Measurements from ENCODE around the gene MOK.

MOK gene

GRCh38 chr14:102282751-102283465 is 22.1 kb downstream of the MOK start:
- DNase-seq = no peak

- DNase-seq = no peak
Observed at GRCh38 chr14:102280376-102280962, 24.5 kb downstream of the MOK start.

- DNase-seq = no peak
Observed at GRCh38 chr14:102279688-102280348, 25.1 kb downstream of the MOK start.

- DNase-seq = no peak
Observed at GRCh38 chr14:102279282-102279681, 25.7 kb downstream of the MOK start.

GRCh38 chr14:102278631-102278935 is 26.4 kb downstream of the MOK start:
- DNase-seq = no peak

GRCh38 chr14:102277874-102278630 is 26.9 kb downstream of the MOK start:
- DNase-seq = no peak

- no peak for DNase-seq
Observed at GRCh38 chr14:102275866-102276265, 29.1 kb downstream of the MOK start.

- DNase-seq = no peak
Observed at GRCh38 chr14:102272392-102272791, 32.6 kb downstream of the MOK start.

- no peak for DNase-seq
Observed at GRCh38 chr14:102264775-102265174, 40.2 kb downstream of the MOK start.

- DNase-seq = no peak
Observed at GRCh38 chr14:102264355-102264754, 40.6 kb downstream of the MOK start.

GRCh38 chr14:102262929-102263462 is 42.0 kb downstream of the MOK start:
- DNase-seq = no peak

GRCh38 chr14:102258136-102258535 is 46.8 kb downstream of the MOK start:
- no peak for DNase-seq

- no peak for DNase-seq
Observed at GRCh38 chr14:102256716-102257115, 48.2 kb downstream of the MOK start.

GRCh38 chr14:102255401-102256190 is 49.4 kb downstream of the MOK start:
- no peak for DNase-seq

- no peak for DNase-seq
Observed at GRCh38 chr14:102252834-102253801, 51.8 kb downstream of the MOK start.

- no peak for DNase-seq
Observed at GRCh38 chr14:102251161-102251560, 53.8 kb downstream of the MOK start.

- no peak for DNase-seq
Observed at GRCh38 chr14:102250636-102251035, 54.3 kb downstream of the MOK start.

- no peak for DNase-seq
Observed at GRCh38 chr14:102249981-102250380, 55.0 kb downstream of the MOK start.

- DNase-seq = no peak
Observed at GRCh38 chr14:102249041-102249440, 55.9 kb downstream of the MOK start.

- DNase-seq = no peak
Observed at GRCh38 chr14:102248121-102248520, 56.8 kb downstream of the MOK start.

- no peak for DNase-seq
Observed at GRCh38 chr14:102246071-102246470, 58.9 kb downstream of the MOK start.
